ENCODE measurements around the gene PPP6R3. TPM values are rescaled to one million over a fixed set of nuclear protein-coding genes. Genes with fewer than 3 reads are reported as not detected.

Gene PPP6R3
- total RNA-seq (2013; cell fraction: nucleolus; rRNA removed): 452 and 473 TPM in 2 replicates
- total RNA-seq (2014; rRNA removed) (122 and 124 TPM in 2 replicates), total RNA-seq (2014; rRNA removed; fragmentation: Illumina TruSeq; extraction: Trizol) (122 and 123 TPM in 2 replicates), total RNA-seq (2021) (93.5 and 94.5 TPM in 2 replicates), polyA plus RNA-seq (2011; rRNA removed) (70.6 and 96.9 TPM in 2 replicates), polyA plus RNA-seq (2014; fragmentation: Illumina TruSeq; extraction: Trizol) (77.6 and 80.1 TPM in 2 replicates), polyA plus RNA-seq (2014; fragmentation: Nextera tagmentation; extraction: Ambion mirVana) (10 to 100 TPM; 12.4 to 32.0 TPM), polyA plus RNA-seq (2014; rRNA removed) (57.0 and 61.7 TPM in 2 replicates), polyA plus RNA-seq (2016; fragmentation: Nextera tagmentation; extraction: Ambion mirVana) (10 to 100 TPM; 68.6 to 83.0 TPM), polyA minus RNA-seq (2011; rRNA and poly(A)+ RNA removed) (108 and 119 TPM in 2 replicates), Bru-seq, nascent RNA (percentile 93 among the genes with signal in this experiment), BruChase-seq, experiment 1, labeled RNA remaining after a 6-hour chase (percentile 95 among the genes with signal in this experiment), BruChase-seq, experiment 2, labeled RNA remaining after a 2-hour chase (percentile 95 among the genes with signal in this experiment)
- 24.0 TPM for polyA plus RNA-seq (2011; ENCODE audit: low read depth)
- 33.9 and 34.0 TPM in 2 replicates for polyA plus RNA-seq (2011; cell fraction: cytosol; rRNA removed)
- 114 and 120 TPM in 2 replicates for polyA plus RNA-seq (2011; cell fraction: nucleus; rRNA removed)
- polyA plus RNA-seq (2012): 39.9 and 44.1 TPM in 2 replicates
- 45.0 and 54.5 TPM in 2 replicates for polyA minus RNA-seq (2011; cell fraction: cytosol; rRNA and poly(A)+ RNA removed)
- polyA minus RNA-seq (2011; cell fraction: nucleus; rRNA and poly(A)+ RNA removed): 124 and 149 TPM in 2 replicates
- long read RNA-seq, experiment 1, partial matches to known transcripts: 4 of 25 reads
- long read RNA-seq, experiment 1, other reads (novel, unspliced or antisense): 20 of 25 reads
- long read RNA-seq, experiment 2, full-length matches to known transcripts: 1 of 51 reads
- long read RNA-seq, experiment 2, partial matches to known transcripts: 23 of 51 reads
- long read RNA-seq, experiment 2, other reads (novel, unspliced or antisense): 27 of 51 reads

- H3K4me3 ChIP-seq: peak within 1 kb of the TSS; percentile 91
- H3K36me3 ChIP-seq (ENCODE audit: control insufficient read depth in 2 of 2, insufficient read depth in 2 of 2, low read length in 1 of 2): no peaks in the 10 kb centered on the region; a peak in 1 of 4 replicates
- ATAC-seq (peak; percentile 46), FAIRE-seq (peak; percentile 18), DNase-seq (ENCODE audit: low read depth, low spot score) (no peak)
- ChIA-PET POLR2A (interaction anchor here (0.5 to 1.0 kb wide), 6 partner anchors 30 to 1011 kb away, joined by 3 to 6 read pairs (median 4); no protein-coding TSS in a partner anchor), SMC1A (ENCODE audit: uncharacterized antibody, unreplicated experiment) (interaction anchor here (1.1 to 1.7 kb wide), 5 partner anchors 28 to 62 kb away, joined by 3 to 5 read pairs (median 4); no protein-coding TSS in a partner anchor), RAD21 (ENCODE audit: unreplicated experiment) (interaction anchor here (0.5 to 1.4 kb wide), 7 partner anchors 33 to 1867 kb away, joined by 3 to 7 read pairs (median 3); no protein-coding TSS in a partner anchor), CTCF (interaction anchor here (1.7 kb wide), 1 partner anchor 12 kb away, joined by 5 read pairs; no protein-coding TSS in a partner anchor)
- peak within 1 kb of the TSS; percentile 95 for H3K9ac ChIP-seq (ENCODE audit: control insufficient read depth, insufficient read depth, low read length)
- intact Hi-C loops (cut with micrococcal nuclease; ENCODE audit: unreplicated experiment): loop anchor here (5.0 kb wide), 1 partner anchor 194 kb away; no protein-coding TSS in a partner anchor
- BruUV-seq (replicated peaks): no TSS peak
- H3K79me2 ChIP-seq (ENCODE audit: control insufficient read depth, insufficient read depth, low read length): peaks cover 54% of the 10 kb centered on the region
- no peaks in the 10 kb centered on the region for H3K27me3 ChIP-seq (replicated peaks in 1 of 2; ENCODE audit: control insufficient read depth in 2 of 2, insufficient read depth in 2 of 2, low read length in 1 of 2)
- WGBS (ENCODE audit: insufficient coverage, insufficient replicate concordance, low lambda C conversion rate, missing lambda C conversion rate): under 1% methylated on average over 49 of the region's 92 CpGs
- peaks cover 13% of the 10 kb centered on the region for H4K20me1 ChIP-seq (ENCODE audit: control insufficient read depth, insufficient read depth)
- H3K4me1 ChIP-seq (ENCODE audit: control insufficient read depth, insufficient read depth, low read length): peaks cover 2% of the 10 kb centered on the region; the same call in 1 of the 2 replicates
- in situ Hi-C loops (cut with MboI): no loop called here
- peak within 1 kb of the TSS; percentile 98 for H3K4me2 ChIP-seq (ENCODE audit: control insufficient read depth, insufficient read depth)
- peak within 1 kb of the TSS; percentile 97 for H3K27ac ChIP-seq (ENCODE audit: control insufficient read depth, insufficient read depth)
- no peaks in the 10 kb centered on the region for H3K9me3 ChIP-seq (replicated peaks; ENCODE audit: control insufficient read depth, insufficient read depth, low read length)
- peak within 1 kb of the TSS; percentile 99 for H2AFZ ChIP-seq (ENCODE audit: control insufficient read depth, low read depth, low read length)
- TF ChIP-seq ZNF217 (IDR thresholded peaks at IDR 0.05): no peak
- TF ChIP-seq, protein P1, sequence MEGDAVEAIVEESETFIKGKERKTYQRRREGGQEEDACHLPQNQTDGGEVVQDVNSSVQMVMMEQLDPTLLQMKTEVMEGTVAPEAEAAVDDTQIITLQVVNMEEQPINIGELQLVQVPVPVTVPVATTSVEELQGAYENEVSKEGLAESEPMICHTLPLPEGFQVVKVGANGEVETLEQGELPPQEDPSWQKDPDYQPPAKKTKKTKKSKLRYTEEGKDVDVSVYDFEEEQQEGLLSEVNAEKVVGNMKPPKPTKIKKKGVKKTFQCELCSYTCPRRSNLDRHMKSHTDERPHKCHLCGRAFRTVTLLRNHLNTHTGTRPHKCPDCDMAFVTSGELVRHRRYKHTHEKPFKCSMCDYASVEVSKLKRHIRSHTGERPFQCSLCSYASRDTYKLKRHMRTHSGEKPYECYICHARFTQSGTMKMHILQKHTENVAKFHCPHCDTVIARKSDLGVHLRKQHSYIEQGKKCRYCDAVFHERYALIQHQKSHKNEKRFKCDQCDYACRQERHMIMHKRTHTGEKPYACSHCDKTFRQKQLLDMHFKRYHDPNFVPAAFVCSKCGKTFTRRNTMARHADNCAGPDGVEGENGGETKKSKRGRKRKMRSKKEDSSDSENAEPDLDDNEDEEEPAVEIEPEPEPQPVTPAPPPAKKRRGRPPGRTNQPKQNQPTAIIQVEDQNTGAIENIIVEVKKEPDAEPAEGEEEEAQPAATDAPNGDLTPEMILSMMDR (IDR thresholded peaks at IDR 0.05 in 2 of 3, conservative IDR thresholded peaks at IDR 0.05 in 1 of 3; ENCODE audit: control insufficient read depth in 2 of 3, extremely low read depth in 1 of 3, insufficient read depth in 1 of 3, low read depth in 3 of 3, low read length in 3 of 3): no peak
- TF ChIP-seq MAX (IDR thresholded peaks at IDR 0.05; ENCODE audit: low read depth, low read length): no peak
- TF ChIP-seq SUPT20H (IDR thresholded peaks at IDR 0.05; ENCODE audit: borderline replicate concordance, control insufficient read depth, low read depth, low read length): no peak
- TF ChIP-seq MYC (IDR thresholded peaks at IDR 0.05; ENCODE audit: insufficient read depth, insufficient read length, insufficient replicate concordance, low read length, severe bottlenecking): peak; percentile 30
- TF ChIP-seq TBL1XR1 (IDR thresholded peaks at IDR 0.05; ENCODE audit: low read depth, low read length): no peak
- peak; percentile 95 for TF ChIP-seq LARP7 (IDR thresholded peaks at IDR 0.05)
- TF ChIP-seq SRF (IDR thresholded peaks at IDR 0.05; ENCODE audit: low read depth in 2 of 2, low read length in 2 of 2): no peak
- TF ChIP-seq KDM1A (IDR thresholded peaks at IDR 0.05; ENCODE audit: borderline replicate concordance): no peak
- TF ChIP-seq, protein P2, sequence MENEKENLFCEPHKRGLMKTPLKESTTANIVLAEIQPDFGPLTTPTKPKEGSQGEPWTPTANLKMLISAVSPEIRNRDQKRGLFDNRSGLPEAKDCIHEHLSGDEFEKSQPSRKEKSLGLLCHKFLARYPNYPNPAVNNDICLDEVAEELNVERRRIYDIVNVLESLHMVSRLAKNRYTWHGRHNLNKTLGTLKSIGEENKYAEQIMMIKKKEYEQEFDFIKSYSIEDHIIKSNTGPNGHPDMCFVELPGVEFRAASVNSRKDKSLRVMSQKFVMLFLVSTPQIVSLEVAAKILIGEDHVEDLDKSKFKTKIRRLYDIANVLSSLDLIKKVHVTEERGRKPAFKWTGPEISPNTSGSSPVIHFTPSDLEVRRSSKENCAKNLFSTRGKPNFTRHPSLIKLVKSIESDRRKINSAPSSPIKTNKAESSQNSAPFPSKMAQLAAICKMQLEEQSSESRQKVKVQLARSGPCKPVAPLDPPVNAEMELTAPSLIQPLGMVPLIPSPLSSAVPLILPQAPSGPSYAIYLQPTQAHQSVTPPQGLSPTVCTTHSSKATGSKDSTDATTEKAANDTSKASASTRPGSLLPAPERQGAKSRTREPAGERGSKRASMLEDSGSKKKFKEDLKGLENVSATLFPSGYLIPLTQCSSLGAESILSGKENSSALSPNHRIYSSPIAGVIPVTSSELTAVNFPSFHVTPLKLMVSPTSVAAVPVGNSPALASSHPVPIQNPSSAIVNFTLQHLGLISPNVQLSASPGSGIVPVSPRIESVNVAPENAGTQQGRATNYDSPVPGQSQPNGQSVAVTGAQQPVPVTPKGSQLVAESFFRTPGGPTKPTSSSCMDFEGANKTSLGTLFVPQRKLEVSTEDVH (IDR thresholded peaks at IDR 0.05; ENCODE audit: low read depth, partially characterized antibody): no peak
- no peak for TF ChIP-seq NFYB (IDR thresholded peaks at IDR 0.05; ENCODE audit: insufficient read depth, low read depth, low read length)
- TF ChIP-seq EZH2 (IDR thresholded peaks at IDR 0.05; ENCODE audit: borderline replicate concordance, control insufficient read depth, low read depth, low read length): no peak
Observed at GRCh38 chr11:68460741-68461574, at the start of gene PPP6R3. PPP6R3 (plus strand) TSS chr11:68460752; CDS start chr11:68537665, 76,913 bp downstream.
